ENCODE data around the gene MPRIP.

Gene MPRIP

DNA sequence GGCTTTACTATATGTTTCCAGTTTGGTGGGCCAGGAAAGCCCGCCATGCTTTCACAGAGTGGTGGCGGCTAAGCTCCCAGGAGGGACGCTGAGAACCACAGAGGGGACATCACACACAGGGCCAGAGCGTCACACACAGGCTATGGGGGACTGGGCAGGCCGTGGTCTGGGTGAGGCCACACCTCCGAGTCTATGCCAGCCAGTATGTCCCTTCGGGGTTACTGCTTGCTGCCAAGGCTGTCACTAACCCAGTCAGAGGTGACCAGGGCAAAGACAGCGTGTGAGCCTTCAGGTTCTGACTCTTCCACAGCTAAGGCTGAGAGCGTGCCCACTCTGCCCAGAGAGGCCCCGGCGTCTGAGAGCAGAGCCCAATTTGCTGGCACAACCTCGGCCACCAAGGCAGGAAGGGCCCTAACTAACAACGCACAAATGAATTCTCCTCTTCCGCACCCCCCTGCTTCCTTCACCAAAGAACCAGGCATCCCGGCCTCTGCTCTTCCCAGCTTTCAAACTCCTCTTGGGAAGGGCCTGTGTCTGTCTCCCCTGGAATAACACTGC lies 161.0 kb downstream of the MPRIP start:
- H3K4me3 ChIP-seq (ENCODE audit: low read depth, low read length): no peak overlapping the region

DNA sequence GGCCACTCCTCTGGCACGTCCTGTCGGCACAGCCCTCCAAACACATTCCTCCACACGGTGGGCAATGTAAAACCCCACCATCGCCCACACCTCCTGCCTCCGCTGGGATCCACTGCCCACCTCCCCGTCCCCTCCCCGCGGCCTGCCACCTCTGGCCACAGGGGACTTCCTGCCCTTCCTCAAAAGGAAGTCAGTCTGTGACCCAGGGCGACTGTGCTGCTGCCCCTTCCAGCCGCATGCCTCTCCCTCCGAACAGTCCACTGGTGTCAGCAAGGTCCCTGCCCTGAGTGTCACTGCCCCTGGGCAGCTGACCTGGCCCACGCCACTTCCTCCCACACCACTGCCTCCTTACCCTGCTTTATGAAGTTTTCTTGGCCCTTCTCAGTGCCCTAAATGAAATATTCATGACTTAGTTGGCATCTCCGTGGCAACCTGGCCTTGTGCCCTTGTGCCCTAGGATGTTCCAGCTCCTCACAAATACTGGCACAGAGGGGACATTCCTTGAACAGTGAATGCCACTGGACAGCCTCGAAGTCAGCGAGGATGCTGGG lies 161.9 kb downstream of the MPRIP start:
- no peak overlapping the region for H3K4me3 ChIP-seq (ENCODE audit: low read depth, low read length)

GRCh38 chr17:17204635-17205231 lies 162.5 kb downstream of the MPRIP start:
- H3K4me3 ChIP-seq (ENCODE audit: low read depth, low read length): no peak overlapping the region

- H3K4me3 ChIP-seq (ENCODE audit: low read depth, low read length): no peak overlapping the region
These were observed 163.3 kb downstream of the MPRIP start for GRCh38 chr17:17205368-17206123.

DNA sequence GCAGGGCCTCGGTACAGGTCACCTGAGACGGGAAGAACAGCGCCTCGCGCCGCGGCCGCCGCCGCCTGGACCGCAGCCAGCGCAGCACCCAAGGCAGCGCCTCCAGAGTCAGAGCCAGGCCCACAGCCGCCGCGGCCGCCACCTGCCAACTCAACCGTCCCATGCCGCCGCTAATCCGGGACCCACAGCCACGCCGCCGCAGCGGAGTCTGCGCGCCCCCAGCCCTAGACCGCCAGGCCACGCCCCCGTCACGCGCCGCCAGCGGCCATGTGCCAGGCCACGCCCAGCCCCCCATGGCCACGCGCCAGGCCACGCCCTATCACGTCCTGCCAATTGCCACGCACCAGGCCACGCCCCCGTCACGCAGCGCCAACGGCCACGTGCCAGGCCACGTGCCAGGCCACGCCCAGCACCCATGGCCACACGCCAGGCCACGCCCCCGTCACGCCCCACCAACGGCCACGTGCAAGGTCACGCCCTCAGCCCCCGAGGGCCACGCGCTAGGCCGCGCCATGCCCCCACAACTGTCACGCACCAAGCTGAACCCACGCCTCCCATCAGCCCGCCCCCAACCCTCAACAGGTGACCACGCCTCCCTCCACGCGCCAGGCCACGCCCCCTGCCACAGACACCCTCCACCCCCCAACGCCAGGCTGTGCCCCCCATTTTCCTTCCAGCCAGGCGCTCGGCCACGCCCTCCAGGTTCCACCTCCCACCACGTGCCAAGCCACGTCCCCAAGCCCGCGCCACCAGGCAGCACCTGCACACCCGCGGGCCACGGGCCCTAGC lies 164.1 kb downstream of the MPRIP start, which contains the start of gene PLD6:
PLD6 (minus strand) TSS at position 210 of the 789 bp plus-strand sequence; CDS start at position 163, 47 bp downstream.
- H3K4me3 ChIP-seq (ENCODE audit: low read depth, low read length): no peak within 1 kb of the TSS

DNA sequence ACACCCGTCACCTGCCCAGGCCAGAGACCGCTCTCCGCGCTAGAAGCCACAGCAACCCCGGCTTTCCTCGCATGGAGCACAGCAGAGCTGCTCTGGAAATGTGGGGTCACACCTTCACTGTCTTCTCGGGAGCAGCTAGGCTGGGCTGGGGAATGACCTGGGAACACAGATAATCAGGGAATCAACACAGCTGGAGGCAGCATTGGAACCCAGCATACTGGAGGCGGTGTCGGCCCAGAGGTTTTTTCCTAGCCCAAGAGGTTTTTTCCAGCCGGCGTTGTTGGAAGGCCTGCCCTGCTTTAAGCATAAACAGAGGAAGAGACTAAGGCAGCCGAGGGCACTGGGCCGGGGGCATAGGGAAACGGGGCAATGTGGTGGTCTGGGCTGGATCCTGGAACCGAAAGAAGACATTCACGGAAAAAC lies 164.7 kb downstream of the MPRIP start:
- H3K4me3 ChIP-seq (ENCODE audit: low read depth, low read length): no peak overlapping the region

DNA sequence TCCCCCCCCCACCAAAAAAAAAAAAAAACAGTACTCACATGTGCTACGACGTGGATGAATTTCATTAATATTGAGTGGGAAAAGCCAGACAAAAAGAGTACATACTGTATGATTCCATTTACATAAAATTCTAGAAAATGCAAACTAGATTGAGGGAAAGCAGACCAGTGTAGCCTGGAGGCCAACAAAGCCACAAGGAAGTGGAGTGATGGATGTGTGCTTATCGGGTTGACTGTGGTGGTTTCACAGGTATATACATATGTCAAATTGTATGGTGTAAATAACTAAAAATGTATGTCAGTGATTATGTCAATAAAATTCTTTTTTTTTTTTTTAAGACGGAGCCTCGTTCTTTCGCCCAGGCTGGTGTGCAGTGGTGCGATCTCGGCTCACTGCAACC lies 165.7 kb downstream of the MPRIP start:
- no peak overlapping the region for H3K4me3 ChIP-seq (ENCODE audit: low read depth, low read length)

DNA sequence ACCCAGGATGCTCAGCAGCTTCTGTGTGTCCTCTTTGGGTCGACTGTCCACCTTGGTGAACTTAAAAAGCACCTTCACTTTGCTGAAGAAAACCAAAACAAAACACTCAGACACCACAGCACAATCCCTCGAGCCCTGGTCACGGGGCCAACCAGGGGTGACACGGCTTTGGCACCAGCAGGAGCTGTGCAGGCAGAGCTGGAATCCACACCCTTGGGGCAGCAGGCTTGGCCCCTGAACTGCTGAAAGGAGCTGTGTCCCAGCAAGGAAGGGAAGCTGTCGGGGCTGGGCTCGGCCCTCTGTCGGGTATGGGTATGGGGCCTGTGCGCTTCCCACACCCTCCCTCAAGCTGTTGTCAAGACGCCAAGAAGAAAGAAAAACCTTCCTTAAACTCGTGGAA lies 171.5 kb downstream of the MPRIP start:
- no peak overlapping the region for H3K4me3 ChIP-seq (ENCODE audit: low read depth, low read length)

GRCh38 chr17:17214646-17215436 lies 172.6 kb downstream of the MPRIP start:
- H3K4me3 ChIP-seq (ENCODE audit: low read depth, low read length): no peak overlapping the region

GRCh38 chr17:17215575-17215974 lies 173.3 kb downstream of the MPRIP start:
- no peak overlapping the region for H3K4me3 ChIP-seq (ENCODE audit: low read depth, low read length)

- no peak overlapping the region for H3K4me3 ChIP-seq (ENCODE audit: low read depth, low read length)
These were observed 174.0 kb downstream of the MPRIP start for GRCh38 chr17:17216236-17216635.

- H3K4me3 ChIP-seq (ENCODE audit: low read depth, low read length): no peak overlapping the region
These were observed 174.5 kb downstream of the MPRIP start for GRCh38 chr17:17216776-17217175.

DNA sequence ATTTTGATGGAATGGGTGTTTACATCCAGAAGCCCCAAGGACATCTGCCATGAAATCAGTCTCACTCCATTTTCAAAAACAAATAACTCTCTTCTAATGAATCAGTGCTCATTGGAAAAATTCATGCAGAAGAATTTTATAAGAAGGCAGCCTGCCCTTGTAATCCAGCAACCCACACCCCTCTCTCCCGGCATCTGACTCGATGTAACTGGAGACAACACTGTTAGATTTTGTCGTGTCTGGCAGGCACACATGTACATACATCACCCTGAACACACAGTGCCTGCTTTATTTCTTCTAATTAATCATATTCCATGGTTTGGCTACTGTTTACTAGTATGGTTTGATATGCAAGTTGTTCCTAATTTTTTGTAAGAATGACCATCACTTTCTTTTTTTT lies 175.7 kb downstream of the MPRIP start:
- H3K4me3 ChIP-seq (ENCODE audit: low read depth, low read length): no peak overlapping the region

GRCh38 chr17:17220529-17220928 lies 178.3 kb downstream of the MPRIP start:
- H3K4me3 ChIP-seq (ENCODE audit: low read depth, low read length): no peak overlapping the region

- no peak overlapping the region for H3K4me3 ChIP-seq (ENCODE audit: low read depth, low read length)
These were observed 179.1 kb downstream of the MPRIP start for GRCh38 chr17:17221329-17221728.

DNA sequence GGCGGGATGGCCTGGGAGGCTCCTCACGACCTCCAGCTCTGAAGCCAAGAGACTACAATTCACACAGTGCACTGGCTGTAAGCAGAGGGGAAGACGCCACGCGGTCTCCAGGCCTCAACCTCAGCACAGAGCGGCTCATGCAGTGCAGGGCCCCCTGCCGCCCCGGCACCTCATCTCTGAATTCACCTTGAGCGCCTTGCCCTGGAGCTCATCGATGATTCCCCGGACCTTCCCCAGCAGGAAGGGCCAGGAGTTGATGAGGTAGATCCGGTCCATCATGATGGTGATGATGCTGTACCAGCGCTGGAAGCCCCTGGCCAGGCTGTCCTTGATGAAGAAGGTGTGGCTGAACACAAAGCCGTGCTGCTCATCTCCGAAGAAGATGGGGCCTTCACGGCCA lies 181.5 kb downstream of the MPRIP start:
- no peak overlapping the region for H3K4me3 ChIP-seq (ENCODE audit: low read depth, low read length)

- H3K4me3 ChIP-seq (ENCODE audit: low read depth, low read length): no peak overlapping the region
These were observed 181.9 kb downstream of the MPRIP start for GRCh38 chr17:17224137-17224536.

DNA sequence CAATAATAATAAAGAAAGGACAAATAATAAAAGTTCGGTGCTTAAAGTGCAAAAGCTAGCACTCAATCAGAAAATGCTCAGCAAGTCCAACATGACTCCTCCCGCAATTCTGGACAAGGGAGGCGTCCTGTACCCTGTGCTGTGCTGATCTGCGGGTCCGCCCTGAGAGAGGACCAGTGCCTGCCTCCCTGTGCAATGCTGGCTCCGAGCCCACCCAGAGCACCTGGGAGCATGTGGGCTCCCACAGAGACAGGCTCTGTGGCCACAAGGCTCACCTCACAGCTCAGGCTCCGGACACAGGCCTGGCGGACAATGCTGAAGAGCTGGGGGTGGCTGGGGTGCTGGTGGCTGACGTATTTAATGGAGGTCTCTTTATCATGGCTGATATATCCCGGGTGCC lies 183.6 kb downstream of the MPRIP start:
- H3K4me3 ChIP-seq (ENCODE audit: low read depth, low read length): no peak overlapping the region

DNA sequence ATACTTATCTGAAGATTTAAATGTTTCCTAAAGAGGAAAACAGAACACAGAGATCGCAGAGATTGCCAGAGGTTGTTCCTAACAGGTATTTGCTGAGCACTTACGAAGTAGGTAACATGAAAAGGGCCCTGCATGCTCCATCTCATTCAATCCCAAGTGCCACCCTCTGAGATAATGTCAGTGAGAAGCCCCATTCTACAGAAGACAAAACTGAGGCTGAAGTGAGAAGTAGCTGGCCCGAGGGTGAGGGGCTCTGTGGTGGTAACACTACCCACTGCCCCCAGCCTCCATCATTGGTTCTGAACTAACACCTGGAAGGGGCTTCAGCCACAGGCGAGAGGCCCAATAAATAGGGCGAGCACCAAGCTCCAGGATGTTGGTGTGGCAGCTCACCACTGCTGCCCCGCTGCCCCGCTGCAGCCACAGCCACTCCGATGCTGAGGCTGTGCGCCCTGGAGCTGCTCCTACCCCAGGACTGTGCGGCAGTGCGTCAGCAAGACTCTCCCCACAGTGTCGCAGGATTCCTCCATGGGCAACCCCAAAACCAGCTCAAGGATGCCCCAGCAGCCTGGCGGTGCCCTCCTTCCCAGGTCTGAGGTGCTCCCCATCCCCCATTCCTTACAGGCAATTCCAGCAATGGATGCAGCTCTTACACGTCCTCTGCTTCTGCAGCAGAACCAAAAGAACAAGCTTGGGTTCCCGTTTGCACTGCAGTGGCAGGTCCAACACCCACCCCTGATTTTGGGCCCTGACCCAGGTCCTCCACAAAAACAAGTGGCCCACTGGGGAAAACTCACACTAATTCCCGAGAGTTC lies 184.4 kb downstream of the MPRIP start:
- no peak overlapping the region for H3K4me3 ChIP-seq (ENCODE audit: low read depth, low read length)
